Measurements from ENCODE around the gene TAF11L4.
"Not testable (repeated sequence)": the region's sequence is repeated elsewhere in the genome, so short reads cannot be mapped to it uniquely, and the experiment has no call there.

- not testable (repeated sequence) for TF ChIP-seq PBX3, CTCF (IDR thresholded peaks at IDR 0.05)
Measured at GRCh38 chr5:17491257-17491656, 30.3 kb upstream of the TAF11L4 start.

All from SK-N-SH (cell line).